ENCODE data around the gene RCAN1.

DNA sequence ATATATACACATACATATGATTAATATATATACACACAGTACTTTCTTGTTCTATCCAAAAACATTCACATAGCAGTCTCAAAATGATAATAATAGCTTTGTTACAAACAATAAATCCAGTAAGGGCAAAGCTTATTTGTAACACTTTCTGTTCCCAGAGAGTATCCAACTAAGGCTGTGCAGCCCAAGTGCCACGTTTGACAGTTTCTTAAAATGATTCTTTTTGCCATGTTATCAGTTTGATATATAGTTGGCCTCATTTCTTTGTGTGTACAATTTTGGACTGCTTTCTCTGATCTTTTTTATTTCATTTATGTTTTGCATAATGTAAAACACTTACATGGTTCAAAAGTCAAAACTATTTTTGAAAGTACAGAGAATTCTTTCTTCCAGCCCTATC, 114.7 kb downstream of the RCAN1 start:
- TF ChIP-seq POLR2AphosphoS5 (IDR thresholded peaks at IDR 0.05; ENCODE audit: low read depth, low read length): no peak
- TF ChIP-seq POLR2A (IDR thresholded peaks at IDR 0.05; ENCODE audit: low read depth, low read length): no peak
- no peak for TF ChIP-seq TAF1 (IDR thresholded peaks at IDR 0.05; ENCODE audit: borderline replicate concordance, low read depth, low read length)
